ENCODE results near the gene GAST.

The GAST gene

DNA sequence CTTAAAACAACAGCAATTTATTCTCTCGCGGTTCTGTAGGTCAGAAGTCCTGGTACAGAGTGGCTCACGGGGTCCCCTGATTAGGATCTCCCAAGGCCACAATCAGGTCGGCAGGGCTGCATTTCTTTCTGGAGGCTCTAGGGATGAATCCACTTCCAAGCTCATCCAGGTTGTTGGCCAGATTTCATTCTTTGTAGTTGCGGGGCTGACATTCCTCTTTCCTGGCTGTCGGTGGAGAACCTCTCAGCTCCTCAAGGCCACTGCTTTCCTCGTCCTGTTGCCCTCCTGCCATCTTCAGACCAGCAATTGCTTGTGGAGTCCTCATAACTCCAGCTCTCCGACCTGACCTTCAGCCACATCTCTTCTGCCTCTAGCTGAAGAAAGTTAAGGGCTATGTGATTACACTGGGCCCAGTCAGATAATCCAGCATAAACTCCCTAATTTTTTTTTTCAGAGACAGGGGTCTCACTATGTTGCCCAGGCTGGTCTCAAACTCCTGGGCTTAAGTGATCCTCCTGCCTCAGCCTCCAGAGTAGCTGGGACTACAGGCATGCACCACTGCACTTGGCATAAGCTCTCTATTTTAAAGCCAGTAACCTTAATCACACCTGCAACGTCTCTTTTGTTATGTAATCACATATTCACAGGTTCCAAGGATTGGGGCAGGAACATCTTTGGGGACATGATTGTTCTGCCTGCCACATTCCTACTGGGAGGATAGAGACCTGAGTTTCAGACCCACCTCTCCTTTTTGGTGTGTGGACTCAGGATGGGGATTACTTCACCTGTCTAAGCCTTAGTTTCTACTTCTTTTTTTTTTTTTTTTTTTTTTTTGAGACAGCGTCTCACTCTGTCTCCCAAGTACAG lies 4.1 kb upstream of the GAST start:
- no peak for DNase-seq (ENCODE audit: low spot score)

DNA sequence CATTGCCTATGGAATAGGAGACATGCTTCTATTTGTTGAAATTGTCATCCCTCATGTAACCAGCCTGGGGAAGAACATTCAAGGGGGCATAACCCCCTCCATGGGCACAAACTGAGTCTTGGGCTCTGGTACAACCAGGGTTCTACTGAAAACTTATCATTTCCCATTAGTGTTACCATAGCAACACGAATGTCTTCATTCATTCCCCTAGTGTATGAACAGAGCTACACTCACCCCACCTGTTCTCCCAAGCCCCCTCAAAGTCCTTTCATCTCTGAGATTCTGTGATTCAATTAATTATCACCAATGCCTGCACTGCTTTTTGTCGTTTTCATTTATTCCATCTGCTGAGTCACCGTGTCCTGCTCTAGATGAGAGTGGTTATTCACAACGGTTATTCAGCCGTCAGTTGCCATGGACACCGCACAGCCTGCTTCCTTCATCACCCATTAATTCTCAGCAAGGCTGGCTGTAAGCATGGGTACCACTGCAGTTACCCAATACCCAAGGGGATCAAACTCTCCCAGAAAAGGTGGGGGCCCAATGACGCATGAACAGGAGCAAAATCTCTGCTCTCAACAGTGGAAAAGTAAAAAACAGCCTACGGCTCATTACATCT lies 1.6 kb upstream of the GAST start:
- no peak for DNase-seq (ENCODE audit: low spot score)

DNA sequence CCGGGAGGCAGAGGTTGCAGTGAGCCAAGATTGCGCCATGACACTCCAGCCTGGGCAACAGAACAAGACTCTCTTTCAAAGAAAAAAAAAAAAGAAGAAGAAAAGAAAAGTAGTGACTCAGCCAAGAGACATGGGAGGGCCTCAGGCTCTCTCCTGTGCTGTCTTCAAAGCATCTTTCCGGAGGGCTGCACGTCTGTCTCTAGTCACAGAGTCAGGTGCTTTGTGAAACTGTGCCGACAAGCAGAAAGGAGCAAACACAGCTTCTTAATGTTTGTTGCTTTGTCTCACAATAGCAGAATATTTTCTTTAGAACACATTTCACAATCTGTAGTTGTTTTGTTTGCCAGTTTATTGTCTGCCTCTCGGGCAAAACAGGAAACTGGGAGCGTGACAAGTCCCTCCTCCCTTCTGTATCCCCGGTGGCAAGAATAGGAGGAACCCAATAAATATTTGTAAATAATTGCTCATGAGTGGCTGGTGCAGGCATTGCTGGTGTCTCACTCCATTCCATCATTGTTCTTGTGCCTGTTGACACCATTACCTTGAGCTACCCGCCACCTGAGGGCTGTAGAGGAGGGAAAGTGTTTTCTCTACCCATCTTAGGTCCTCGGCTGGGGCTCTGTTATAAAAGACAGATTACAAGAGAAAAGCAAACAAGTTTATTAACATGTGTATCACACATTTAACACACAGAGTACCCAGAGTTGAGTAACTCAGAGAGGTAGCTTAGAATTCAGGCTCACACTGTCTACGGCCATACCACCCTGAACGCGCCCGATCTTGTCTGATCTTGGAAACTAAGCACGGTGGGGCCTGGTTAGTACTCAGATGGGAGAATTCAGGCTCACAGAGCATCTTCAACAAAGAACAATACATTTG lies 5.5 kb downstream of the GAST start:
- DNase-seq (ENCODE audit: low spot score): peak; percentile 31

DNA sequence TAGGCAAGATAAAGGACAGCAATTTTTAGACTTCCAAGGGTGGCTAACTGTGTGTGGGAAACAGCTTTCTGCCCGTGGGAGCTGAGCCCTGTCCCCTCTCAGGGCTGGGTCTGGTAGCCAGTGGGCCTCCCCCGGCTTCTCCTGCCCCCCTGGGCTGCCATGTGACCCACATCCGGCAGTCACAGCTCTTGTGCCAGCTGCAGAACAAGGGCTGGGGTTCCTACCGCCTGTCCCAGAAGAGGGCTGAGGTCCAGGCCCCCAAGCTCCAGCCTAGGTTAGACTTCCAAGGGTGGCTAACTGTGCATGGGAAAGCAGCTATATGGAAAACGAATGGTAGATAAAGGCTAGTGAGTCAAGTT lies 6.1 kb downstream of the GAST start:
- DNase-seq (ENCODE audit: low spot score): no peak

DNA sequence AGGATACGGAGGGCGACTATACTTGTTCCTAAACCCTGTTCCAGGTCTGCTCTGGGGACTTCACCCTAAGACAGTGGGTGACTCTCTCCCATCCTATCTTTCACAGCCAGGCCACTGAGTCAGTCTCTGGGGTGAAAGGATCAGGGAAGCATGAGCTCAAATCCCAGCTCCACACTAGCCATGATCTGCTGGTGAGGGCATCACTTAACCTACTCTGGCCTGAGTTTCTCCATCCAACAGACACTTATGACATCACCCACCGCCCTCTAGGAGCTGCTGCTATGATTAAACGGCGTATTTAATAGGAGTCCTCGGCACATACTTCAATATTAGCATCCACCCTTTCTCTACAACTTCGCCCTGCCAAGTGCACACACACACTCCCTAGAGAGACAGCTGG lies 10.1 kb downstream of the GAST start:
- no peak for DNase-seq (ENCODE audit: low spot score)

DNA sequence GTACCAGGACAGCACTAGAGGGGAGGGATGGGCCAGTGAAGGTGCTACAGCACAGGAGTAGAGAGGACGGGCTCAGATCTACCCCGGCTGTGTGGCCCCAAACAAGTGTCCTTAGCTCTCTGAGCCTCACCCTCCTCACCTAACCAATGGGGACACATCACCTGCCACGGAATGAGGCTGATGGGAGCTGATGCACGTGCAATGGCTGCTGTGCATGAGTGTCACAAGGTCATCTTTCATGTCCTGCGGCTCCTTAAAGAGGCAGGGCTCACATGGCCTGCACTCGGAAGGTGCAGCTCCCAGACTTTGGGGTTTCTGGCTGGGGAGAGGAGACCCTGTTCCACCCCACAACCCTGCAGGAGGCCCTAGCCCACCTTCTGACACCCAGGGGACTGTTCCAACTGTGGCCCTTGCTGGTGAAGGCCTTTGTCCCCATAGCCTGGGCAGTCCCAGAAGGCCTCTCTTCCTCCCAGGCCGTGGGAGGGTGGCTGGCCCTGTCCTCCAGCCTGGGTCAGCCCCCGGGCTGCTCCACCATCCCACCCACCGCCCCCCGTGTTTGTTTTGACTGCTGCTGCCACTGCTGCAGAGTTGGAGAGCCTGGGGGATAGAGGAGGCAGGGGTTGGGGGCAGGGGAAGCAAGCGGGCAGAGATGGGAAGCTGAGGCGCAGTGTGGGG lies 11.8 kb downstream of the GAST start:
- no peak for DNase-seq (ENCODE audit: low spot score)

DNA sequence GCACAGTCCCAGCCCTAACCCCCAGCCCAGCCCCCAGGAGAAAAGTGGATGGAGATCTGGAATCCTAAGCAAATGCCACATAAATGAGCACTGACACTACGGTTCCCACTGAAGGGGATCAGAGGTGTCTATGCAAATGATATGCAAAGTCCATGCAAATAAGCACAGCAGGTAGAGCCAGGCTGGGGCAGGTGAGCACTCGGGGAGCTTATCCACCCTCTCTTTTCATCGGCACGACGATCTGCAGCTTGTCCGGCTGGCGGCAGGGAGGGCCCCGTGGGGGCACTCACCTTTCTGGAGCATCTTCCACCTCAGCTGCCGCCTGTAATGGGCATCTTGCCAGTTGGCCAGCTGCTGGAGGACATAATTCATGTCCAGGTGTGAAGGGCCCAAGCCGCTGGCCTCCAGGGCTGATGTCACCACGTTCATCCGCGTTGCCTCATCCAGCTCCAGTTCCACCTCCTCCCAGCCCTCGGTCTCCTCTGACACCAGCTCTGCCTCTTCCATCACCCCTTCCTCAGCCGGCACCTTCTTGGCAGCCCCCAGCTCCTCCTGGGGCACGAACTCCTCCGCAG lies 12.4 kb downstream of the GAST start:
- DNase-seq (ENCODE audit: low spot score): no peak

DNA sequence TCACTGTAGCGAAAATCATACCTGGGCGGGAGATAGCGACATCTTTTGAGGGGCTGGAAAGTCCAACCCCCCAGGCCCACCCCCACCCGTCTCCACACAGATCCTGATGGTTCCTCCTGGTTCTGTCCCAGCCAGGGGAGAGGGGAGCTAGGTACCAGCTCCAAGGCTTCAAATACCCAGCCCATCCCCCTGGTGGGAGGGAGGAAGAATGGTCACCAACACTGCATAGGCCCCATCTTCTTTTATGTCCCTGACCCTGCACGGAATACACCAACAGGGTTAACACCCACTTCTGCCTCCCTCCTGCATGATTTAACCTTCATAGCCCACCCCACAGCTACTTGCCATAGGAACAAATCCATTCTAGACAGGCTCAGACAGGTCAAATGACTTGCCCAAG lies 13.0 kb downstream of the GAST start:
- DNase-seq (ENCODE audit: low spot score): no peak

DNA sequence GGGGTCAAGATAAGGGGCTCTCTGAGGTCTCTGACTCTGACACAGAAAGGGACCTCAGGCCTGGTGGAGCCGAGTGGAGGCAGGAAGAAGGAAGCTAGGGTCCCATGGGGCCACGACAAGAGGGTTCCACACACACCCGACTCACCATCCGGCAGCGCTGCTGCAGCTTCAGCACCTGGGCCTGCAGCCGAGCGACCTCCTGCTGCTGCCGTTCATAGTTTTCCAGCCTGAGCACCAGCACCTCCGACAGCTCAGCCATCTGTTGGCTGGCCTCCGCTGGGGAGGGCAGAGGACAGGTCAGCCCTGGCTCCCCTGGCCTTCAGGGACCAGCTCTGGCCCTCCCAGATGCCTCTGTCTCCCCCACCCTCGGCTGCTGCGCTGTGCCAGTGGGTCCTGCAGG lies 15.9 kb downstream of the GAST start:
- DNase-seq (ENCODE audit: low spot score): no peak

DNA sequence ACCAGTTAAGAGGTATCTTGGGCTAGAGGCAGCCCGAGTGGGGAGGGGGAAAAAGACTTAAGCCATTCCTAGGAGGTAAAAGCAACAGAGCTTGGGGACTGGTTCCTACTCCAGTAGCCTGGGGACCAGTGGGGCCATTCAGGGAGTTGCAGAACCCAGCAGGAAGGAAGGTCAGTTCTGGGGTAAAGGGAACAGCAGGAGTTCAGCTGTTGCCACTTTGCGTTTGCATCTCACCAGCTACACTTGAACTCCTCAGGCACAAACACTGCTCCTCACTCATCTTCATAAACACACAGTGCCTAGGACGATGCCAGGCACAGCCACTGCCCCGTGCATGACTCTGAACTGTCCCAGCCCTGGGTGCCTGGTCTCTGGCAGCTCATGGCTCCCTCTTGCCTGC lies 18.3 kb downstream of the GAST start:
- DNase-seq (ENCODE audit: low spot score): no peak

DNA sequence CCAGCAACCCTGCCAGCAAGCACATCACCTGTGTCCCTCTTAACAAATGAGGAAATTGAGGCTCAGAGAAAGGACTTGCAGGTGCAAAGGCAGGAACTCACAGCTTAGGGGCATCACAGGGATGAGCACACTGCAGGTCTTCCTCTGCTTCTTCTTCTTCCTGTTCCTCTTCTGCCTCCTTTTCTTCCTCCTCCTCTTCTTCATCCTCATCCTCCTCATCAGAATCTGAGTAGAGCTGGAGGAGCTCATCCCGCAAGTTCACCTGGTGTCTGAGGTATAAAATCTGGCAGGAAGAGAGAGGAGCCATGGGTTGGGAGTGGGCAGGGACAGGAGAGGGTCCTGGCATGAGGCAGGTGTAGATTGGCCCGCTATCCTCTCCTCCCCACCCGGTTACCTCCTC lies 19.7 kb downstream of the GAST start:
- DNase-seq (ENCODE audit: low spot score): no peak

DNA sequence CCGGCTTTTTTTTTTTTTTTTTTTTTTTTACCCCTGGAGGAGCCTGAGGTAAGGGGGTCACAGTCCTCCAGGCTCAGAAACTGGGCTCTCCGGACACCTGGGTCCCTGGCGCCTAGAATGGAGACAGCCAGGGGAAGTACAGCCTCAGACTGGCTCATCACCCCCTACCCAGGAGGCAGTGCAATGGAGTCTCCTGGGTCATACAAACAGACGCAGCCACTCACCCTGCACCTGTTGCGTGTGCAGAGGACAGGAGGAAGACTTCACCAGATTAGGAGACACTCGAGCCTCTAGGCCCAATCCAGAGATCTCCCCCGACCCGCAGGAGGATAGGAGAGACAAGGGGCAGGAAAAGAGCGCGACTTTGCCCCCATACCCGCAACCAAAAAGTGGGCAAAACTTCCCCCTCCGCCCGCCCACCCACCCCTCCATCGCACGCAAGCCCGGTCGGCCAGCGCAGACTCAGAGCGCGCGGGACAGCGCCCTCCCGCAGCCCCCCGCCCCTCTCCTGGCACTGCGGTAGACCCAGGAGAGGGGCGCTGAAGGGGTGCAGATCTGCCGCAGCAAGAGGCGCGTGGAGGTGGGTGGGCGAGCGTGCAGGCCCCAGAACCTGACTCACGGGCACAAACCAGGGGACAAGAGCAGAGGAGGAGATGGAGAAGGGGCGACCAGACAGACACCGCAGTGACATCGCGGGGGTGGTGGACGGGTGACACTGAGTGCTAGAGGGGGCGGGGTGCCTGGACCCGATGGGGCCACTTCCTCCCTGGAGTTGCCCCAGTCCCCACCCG lies 21.4 kb downstream of the GAST start:
- no peak for DNase-seq (ENCODE audit: low spot score)

DNA sequence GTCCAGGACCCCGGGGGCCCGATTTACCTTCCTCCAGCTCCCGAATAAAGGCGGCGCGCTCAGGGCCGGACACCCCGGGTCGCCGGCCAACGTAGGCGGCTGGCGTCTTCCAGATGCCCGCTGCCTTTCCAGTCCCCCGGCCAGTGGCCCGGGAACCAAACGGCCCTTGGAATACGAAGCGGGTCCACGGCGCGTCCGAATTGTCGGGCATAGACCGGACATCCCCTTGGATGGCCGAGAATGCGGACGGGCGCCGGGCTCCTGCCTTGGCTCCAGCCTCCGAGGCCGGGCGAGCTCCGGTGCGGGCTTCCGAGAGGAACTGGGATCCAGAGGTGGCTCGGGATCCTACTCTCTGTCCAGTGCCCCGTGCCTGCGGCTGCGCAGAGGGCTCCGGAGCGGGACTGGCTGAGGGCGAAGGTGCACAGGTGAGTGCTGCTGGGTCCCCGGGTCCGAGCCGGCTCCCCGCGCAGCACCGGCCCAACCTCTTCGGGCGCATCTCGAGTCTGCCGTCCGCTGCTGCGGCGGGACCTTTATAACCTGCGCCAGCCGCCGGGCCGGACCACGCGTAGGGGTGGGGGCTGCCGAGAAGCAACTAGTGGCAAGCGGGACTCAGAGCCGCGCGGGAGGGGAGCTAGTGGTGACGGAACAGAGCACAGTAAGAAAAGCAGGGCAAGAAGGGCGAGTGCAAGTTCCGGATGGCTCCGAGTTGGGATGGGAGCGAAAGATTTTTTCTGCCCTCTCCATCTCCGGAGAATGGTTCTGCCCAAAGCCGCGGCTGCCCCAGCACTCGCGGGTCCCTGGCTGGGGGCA lies 22.2 kb downstream of the GAST start, which contains the start of gene HAP1:
Gene HAP1 (minus strand): TSS at position 505 of the 810 bp plus-strand sequence. CDS start 9 bp downstream, at position 496.
- no peak for DNase-seq (ENCODE audit: low spot score)

DNA sequence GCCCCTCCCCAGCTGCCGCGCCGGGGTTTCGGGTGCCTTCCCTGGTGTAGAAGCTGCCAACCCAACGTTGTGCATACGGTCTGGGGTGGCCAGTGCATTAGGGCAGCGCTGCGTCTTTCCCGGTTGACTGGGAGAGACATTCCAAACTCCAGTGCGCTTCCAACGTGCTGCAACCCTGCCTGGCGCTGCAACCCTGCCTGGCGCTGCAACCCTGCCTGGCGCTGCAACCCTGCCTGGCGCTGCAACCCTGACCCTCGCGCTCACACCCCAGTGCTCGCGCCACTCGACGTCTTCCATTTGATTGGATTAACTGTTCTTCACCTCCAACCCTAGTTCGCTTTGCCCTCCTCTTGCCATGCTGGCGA lies 22.8 kb downstream of the GAST start:
- DNase-seq (ENCODE audit: low spot score): no peak

DNA sequence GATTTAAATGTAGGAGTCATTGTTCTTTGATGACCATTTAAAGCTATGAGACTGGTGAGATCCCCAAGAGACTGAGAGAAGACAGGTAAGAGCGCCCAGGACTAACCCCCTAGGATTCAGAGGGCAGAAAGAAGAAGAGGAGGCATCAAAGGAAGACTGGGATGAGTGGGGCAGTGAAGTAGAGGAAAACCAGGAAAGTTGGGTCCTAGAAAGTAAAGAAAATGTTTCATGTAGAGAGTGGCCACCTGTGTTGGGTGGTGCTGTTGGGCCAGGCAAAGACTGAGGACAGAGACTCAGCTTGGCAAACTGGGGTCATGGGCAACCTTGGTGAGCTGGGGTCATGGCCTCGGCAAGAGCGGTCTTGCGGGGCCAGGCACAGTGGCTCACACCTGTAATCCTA lies 23.6 kb downstream of the GAST start:
- DNase-seq (ENCODE audit: low spot score): no peak

DNA sequence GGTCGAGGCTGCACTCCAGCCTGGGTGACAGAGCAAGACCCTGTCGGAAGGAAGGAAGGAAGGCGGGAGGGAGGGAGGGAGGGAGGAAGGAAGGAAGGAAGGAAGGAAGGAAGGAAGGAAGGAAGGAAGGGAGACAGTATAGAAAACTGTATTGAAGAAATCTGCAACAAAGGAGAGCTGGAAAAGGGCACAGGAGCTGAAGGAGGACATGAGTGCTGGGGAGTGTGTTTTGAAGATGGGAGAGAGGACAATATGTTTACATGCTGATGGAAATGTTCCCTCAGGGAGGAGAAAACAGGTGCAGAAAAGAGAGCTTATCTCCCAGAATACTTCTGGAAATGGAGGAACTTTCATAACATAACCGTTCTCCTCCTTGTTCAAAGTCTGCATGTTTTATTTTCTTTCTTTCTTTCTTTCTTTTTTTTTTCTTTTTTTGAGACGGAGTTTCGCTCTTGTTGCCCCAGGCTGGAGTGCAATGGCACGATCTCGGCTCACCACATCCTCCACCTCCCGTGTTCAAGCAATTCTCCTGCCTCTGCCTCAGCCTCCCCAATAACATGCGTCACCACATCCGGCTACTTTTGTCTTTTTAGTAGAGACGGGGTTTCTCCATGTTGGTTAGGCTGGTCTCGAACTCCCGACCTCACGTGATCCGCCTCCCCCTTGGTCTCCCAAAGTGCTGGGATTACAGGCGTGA lies 25.0 kb downstream of the GAST start:
- no peak for DNase-seq (ENCODE audit: low spot score)

DNA sequence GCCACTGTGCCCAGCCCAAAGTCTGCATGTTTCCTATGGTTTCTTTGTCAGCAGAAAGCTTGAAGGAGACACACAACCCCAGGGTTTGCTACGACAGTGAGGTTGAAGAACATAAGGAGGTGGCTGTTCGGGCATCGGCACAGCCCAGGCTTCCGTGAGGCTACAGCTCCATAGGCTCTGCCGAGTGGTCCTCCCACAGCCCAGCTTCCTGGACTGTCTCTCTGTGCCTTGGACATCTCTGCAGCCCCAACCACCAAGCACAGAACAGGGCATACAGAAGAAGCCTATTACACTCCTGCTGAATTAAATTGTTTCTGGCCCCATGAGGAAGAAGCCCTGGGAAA lies 25.5 kb downstream of the GAST start:
- no peak for DNase-seq (ENCODE audit: low spot score)

DNA sequence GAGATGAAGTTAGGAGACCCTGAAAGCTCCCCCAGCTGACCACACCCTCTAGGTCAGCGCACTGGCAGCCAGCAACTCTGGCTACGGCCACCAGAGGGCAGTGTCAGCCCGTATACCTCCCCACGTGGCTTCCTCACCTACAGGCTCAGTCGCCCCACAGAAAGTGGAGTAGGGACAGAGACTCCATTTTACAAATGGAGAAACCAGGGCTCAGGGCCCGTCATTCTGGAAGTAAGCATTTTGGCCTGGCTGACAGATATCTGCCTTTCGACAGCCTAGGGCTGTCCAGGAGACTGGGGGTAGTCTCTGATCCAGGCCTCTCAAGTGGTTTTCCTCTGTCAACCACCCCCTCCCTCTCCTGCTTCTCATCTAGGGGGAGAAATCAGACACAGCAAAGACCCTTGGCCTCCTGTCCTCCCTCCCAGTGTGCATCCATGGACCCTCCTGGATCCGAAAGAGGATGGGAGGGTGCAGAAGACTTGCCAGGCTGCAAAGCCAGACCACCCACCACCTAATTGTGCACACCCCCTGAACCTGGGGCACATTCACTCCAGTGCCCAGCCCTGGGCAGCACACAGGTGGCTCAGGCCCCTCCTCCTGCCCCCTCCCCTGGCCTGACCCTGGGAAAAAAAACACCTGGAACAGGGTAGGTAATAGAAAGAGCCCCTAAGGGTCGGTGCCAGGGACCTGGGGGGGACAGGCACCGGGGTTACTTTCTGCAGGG lies 26.1 kb downstream of the GAST start:
- DNase-seq (ENCODE audit: low spot score): peak; percentile 80

DNA sequence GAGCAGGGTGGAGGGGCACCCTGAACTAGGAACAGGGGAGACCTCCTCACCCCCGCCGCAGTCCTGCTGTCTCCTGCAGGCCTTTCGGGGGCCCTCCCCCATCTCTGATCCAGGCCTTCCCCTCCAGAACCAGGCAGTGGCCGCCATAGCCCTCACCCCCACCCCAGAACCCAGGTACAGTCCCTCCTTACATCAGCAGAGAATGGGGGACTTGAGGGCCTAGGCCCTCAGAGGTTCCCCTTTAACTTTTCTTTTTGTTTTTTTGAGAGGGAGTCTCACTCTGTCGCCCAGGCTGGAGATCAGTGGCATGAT lies 26.6 kb downstream of the GAST start:
- DNase-seq (ENCODE audit: low spot score): no peak
